Progenitor cell of endocrine pancreas (in vitro differentiated cells): ENCODE data around the gene ARPP19. TPM values are rescaled to one million over a fixed set of nuclear protein-coding genes. Genes with fewer than 3 reads are reported as not detected.

Source experiments
- DNase-seq: peaks from one replicate; pipeline ENCODE4 v3.0.0; 2021; ENCODE audit warnings: low spot score; ENCODE audit not compliant: unreplicated experiment
- H3K27ac Mint-ChIP-seq: 2 replicates; pipeline ENCODE4 v1.8.0; 2021; ENCODE audit warnings: mild to moderate bottlenecking, moderate library complexity, mixed read lengths
- H3K27me3 Mint-ChIP-seq: 2 replicates; pipeline ENCODE4 v1.8.0; 2021; ENCODE audit warnings: mixed read lengths
- H3K36me3 Mint-ChIP-seq: 2 replicates; pipeline ENCODE4 v1.8.0; 2022; ENCODE audit warnings: mixed read lengths; ENCODE audit not compliant: insufficient read depth
- H3K4me1 Mint-ChIP-seq: 2 replicates; pipeline ENCODE4 v1.8.0; 2021; ENCODE audit warnings: low read depth, mixed read lengths
- H3K4me3 Mint-ChIP-seq: 2 replicates; pipeline ENCODE4 v1.8.0; 2021; ENCODE audit warnings: low read depth, mild to moderate bottlenecking, moderate library complexity, mixed read lengths
- H3K9me3 Mint-ChIP-seq: 2 replicates; pipeline ENCODE4 v1.8.0; 2021; ENCODE audit warnings: low read depth, mixed read lengths
- CTCF ChIP-seq: fragments of 200-600 bp; sonication (generic); IDR thresholded peaks from one replicate; pipeline ENCODE4 v1.5.0; 2021; ENCODE audit warnings: antibody characterized with exemption, mild to moderate bottlenecking; ENCODE audit not compliant: unreplicated experiment
- total RNA-seq: library from RNA; stranded (reverse); gene quantifications from 2 replicates; pipeline ENCODE4 v1.2.1, GENCODE V29; 2021

Gene ARPP19
- total RNA-seq, 1 donor from 2014 or later = 186 TPM

- H3K4me1 Mint-ChIP-seq = peaks cover 11% of the 10 kb centered on the region
- H3K9me3 Mint-ChIP-seq = no peaks in the 10 kb centered on the region
- H3K27ac Mint-ChIP-seq = peak overlapping the region; percentile 87
- DNase-seq = no peak
- no peak for TF ChIP-seq CTCF
- peak overlapping the region; percentile 74 for H3K4me3 Mint-ChIP-seq
- peaks cover 54% of the 10 kb centered on the region for H3K27me3 Mint-ChIP-seq
- H3K36me3 Mint-ChIP-seq = no peaks in the 10 kb centered on the region
Measured at GRCh38 chr15:52529341-52529924, 39.4 kb downstream of the ARPP19 start.

- peak within 1 kb of the TSS; percentile 92 for H3K4me3 Mint-ChIP-seq
Measured at GRCh38 chr15:52528564-52529340, 40.1 kb downstream of the ARPP19 start, which contains the start of gene MYO5A. Gene MYO5A (minus strand): TSS chr15:52528880. CDS start chr15:52528806, 74 bp downstream.

GRCh38 chr15:52527911-52528563, 40.8 kb downstream of the ARPP19 start:
- Mint-ChIP-seq H3K9me3 (no peaks in the 10 kb centered on the region), H3K4me3 (peak overlapping the region; percentile 92), H3K4me1 (peaks cover 11% of the 10 kb centered on the region), H3K27me3 (peaks cover 48% of the 10 kb centered on the region), H3K27ac (peak overlapping the region; percentile 93), H3K36me3 (no peaks in the 10 kb centered on the region)
- TF ChIP-seq CTCF = no peak
- no peak for DNase-seq

More at GRCh38 chr15:52528564-52529340, 40.1 kb downstream of the ARPP19 start, which contains the start of gene MYO5A:
- H3K27ac Mint-ChIP-seq = peak within 1 kb of the TSS; percentile 93
- no peaks in the 10 kb centered on the region for H3K36me3 Mint-ChIP-seq
- peaks cover 53% of the 10 kb centered on the region for H3K27me3 Mint-ChIP-seq
- TF ChIP-seq CTCF = peak; percentile 7
- no peaks in the 10 kb centered on the region for H3K9me3 Mint-ChIP-seq
- peak; percentile 65 for DNase-seq
- peaks cover 11% of the 10 kb centered on the region for H3K4me1 Mint-ChIP-seq

GRCh38 chr15:52527196-52527910, 41.5 kb downstream of the ARPP19 start:
- Mint-ChIP-seq H3K36me3 (no peaks in the 10 kb centered on the region), H3K27me3 (peaks cover 45% of the 10 kb centered on the region), H3K4me1 (peaks cover 11% of the 10 kb centered on the region), H3K9me3 (no peaks in the 10 kb centered on the region), H3K4me3 (peak overlapping the region; percentile 92), H3K27ac (peak overlapping the region; percentile 93)
- DNase-seq = no peak
- TF ChIP-seq CTCF = no peak
